ENCODE data around the gene ADAMTS12.
A peak's percentile ranks its signal among the peaks of the same experiment; 100 is the strongest.
"Not testable (repeated sequence)": the region's sequence is repeated elsewhere in the genome, so short reads cannot be mapped to it uniquely, and the experiment has no call there.

The ADAMTS12 gene

DNA sequence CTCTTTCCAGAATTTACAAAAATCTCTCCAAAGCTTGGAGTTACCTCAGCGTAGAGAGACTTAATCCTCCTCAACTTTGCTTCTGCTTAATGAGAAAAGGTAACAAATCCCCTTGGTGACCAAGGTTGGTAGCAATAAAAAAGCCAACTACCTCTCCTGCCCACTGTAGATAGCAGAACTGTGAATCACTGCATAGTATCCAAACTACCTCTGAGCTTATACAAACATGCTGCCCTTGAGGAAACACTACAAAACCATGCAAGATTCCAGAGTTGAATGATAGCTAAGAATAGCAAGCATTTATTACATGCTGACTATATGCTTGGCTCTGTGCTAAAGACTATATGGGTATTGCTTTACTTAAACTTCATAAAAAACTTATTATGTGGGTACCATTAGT, 2.8 kb upstream of the ADAMTS12 start:
- peak; percentile 79 for DNase-seq

DNA sequence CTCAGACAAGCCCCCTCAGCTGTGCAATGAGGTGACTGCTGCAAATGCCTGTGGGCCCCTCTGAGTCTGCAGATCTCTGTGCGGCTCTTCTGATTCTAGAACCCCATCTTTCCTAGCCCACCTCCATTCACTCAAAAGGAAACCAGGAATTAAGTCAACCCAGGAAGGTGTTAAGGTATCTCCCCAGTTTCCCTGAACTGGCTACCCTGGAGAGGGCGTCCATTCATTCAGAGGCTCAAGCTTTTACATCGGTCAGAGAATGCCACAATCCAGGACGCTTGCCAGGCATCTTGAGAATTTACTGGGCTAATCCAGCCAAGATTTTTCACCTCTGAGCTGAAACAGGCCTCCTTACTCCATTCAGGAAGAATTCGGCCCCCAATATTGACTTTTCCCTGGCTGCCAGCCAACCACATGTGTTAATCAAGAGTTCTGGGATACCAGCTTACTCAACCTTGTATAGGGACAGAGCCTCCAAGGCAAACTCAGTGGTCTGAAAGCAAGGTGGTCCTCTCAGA, 889 bp upstream of the ADAMTS12 start:
- DNase-seq: peak; percentile 47

DNA sequence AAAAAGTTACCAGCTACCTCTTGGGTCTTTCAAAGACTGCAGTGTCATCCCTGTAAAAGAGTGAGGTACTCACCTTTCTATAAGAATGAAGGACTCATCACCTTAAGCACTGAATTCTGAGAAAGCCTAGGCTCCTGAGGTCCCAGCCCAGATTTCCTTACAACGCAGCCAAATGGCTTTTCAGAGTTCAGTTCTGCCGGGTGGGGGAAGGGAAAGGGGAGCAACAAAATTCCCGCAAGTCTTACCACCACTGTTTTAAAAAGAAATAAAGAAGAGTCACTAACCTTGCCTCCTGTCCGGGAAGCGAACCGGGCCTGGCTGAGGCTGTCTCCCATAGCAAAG, 373 bp downstream of the ADAMTS12 start:
- DNase-seq: no peak

DNA sequence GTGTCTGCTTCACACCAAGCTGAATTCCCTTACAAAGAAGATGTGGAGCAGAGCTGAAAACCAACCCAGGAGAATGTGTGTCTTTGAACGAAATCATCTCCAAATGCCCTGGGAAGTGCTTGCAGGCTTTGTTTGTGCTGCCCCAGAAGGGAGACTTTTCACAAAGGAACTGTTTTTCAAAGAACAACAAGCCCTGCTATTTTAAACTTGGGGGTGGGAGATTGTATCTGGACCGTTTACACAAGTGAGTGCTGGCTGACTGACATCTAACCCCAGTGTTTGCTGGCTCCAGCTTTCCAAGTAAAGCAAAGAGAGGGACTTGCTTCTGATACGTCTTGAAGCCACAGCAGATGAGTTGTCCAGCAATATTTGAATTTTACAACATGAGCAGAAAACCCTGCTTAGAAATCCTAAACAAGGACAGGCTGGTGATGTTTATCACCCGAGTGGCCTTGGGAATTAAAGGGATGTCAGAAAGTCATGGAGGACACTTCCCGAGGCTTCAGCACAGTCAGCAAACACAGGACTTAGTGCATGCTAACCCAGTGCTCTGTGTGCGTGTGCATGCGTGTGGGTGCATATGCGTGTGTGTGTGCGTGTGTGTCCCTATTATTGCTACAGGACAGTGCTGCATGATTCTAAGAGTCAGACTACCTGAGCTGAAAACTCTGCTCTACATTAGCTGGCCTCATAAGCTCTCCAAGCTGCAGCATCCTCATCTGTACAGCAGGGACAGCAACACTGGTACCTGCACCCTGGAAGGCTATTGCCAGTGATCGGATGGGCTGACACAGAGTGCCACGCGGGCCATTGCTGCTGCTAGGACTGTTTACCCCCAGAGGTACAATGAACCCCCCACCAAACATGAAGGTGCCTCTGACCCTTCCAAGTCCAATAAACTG, 1.4 kb downstream of the ADAMTS12 start:
- DNase-seq: no peak

DNA sequence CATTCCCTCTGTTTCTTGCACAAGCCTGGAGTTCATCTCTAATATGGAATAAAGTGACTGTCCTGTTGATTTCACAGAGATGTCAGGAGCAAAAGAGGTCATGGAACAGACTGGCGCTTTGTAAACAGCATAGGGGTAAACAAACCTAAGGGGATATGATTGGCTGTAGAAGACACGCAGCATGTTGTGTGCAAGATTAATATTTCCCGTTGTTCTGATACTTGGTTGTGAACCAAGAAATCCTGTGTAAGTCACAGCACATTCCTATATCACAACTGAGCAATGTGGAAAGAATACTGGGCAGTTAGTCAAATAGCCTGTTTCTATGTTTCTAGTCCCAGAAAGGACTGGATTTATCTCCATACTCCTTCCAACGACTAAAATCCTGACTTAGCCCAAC, 3.2 kb downstream of the ADAMTS12 start:
- no peak for DNase-seq

DNA sequence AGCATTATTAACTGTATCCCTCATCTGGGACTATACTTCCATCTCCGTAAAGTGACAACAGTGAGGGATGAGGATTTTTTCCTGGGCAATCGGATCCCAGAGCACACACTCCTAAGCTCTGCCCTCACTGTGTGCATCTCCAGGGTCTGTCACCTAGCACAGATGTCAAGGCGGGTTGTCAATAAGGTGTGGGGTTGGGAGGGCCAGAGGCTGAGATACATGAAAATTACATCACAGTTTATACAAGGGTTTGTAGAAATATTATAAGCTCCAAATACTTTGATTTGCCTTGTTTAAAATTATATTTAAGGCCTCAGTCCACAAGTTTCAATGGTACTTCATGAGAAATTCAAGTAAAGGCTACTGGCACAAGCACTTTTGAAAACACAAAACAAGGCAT, 4.5 kb downstream of the ADAMTS12 start:
- no peak for DNase-seq

DNA sequence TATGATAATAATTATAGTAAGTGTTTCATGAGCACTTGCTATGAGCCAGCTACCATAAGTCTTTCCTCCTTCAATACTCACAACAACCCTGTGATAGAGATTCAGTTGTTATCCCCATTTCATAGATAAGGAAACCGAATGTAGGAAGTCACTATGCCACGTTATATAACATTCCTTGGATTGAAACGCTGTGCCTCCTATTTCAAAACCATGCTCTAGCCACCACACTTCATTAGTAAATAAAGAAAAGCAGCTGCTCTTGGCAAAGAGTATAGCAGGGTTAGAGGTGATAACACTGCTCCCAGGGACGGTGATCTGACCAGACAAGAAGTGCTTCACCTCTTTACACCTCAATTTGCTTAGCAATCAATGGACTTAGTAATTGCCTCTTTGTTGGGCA, 5.5 kb downstream of the ADAMTS12 start:
- DNase-seq: no peak

DNA sequence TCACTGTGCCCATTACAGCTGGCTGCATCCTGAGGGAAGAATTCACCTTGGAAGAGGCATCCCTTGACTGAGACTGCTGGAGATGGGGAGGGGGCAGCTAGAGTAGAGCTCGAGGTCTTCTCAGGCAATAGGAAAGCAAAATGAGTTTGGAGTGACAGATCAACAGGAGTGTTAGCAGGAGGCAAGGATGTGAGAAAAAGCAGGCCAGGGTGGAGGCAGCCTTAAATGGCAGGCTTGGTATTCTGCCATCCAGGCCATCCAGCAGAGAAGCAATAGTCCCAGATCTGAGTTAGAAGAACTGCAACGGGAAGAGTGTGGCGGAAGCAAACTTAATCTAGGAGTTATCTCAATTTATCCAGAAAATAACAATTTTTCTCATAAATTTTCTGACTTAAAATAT, 6.1 kb downstream of the ADAMTS12 start:
- DNase-seq: no peak

DNA sequence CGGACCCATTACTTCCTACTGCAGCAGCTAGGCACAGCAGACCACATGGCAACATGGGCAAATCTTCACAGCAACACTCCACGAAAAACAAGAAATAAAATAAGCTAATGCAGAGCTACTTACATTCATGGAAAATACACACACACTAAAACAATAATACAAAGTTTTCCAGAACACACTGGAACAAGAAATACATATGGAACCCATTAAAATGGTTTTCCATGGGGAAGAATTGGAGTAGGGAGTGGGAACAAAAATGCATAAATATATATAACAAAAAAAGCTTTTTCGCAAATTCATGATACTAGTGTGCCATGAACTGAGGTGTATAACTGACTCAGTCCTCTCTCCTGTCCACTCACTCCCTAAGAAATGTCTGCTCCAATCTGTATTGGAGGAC, 8.3 kb downstream of the ADAMTS12 start:
- DNase-seq: no peak

DNA sequence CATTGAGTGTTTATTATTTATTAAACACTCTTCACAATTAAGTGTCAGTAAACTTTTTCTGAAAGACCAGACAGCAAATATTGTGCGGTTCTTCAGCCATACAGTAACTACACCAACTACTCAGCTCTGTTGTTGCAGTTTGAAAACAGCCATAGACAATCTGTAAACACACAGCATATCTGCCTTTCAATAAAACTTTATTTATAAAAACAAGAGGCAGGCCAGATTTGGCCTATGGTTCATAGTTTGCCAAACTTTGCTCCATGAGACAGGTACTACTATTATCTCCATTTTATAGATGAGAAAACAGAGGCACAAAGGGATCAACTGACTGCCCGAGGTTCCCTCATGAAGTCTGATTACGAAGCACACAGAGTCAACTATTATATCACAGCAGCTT, 11.5 kb downstream of the ADAMTS12 start:
- no peak for DNase-seq

DNA sequence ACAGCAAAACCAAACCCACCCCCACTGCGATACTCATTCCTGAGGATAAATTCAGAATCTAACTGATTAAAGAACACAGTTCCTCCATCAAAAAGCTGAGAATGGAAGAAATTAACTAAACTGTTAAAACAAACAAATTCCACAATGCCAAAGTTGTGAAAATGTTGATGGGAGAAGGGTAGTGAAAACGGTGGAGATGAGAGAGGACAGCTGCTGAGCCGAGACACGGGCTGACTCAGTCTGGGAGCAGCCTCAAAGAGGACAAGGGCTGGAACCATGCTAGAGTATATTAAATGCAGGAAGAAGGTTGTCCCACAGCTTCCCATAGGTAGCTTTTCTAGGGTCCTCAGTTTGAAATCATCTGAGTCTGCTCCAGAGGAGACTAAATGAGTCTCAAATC, 14.3 kb downstream of the ADAMTS12 start:
- no peak for DNase-seq

DNA sequence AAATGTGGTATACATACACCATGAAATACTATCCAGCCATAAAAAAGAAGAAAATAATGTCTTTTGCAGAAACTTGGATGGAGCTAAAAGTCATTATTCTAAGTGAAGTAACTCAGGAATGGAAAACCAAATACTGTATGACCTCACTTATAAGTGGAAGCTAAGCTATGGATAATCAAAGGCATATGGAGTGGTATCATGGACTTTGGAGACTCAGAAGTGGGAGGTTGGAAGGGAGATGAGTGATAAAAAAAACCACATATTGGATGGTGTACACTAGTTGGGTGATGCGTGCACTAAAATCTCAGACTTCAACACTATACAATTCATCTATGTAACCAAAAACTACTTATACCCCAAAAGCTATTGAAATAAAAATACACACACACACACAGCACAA, 24.5 kb downstream of the ADAMTS12 start:
- DNase-seq: no peak

DNA sequence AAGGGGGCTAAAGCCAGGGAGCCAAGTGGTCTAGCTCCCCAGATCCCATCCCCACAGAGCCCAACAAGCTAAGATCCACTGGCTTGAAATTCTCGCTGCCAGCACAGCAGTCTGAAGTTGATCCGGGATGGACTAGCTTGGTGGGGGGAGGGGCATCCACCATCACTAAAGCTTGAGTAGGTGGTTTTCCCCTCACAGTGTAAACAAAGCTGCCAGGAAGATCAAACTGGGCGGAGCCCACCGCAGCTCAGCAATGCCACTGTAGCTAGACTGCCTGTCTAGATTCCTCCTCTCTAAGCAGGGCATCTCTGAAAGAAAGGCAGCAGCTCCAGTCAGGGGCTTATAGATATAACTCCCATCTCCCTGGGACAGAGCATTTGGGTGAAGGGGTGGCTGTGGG, 32.6 kb downstream of the ADAMTS12 start:
- not testable (repeated sequence) for DNase-seq

DNA sequence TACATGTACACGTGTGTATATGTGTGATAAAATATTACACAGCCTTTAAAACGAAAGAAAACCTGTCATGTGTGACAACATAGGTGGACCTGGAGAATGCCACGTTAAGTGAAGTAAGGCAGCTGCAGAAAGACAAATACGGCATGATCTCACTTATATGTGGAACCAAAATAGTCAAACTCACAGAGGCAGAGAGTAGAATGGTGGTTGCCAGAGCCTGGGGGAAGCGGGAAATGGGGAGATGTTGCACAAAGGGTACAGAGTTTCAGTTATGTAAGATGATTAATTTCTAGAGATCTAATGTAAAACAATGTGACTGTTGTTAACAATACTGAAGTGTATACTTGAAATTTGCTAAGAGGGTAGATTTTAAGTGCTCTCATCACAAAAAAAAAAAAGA, 34.8 kb downstream of the ADAMTS12 start:
- DNase-seq: no peak

DNA sequence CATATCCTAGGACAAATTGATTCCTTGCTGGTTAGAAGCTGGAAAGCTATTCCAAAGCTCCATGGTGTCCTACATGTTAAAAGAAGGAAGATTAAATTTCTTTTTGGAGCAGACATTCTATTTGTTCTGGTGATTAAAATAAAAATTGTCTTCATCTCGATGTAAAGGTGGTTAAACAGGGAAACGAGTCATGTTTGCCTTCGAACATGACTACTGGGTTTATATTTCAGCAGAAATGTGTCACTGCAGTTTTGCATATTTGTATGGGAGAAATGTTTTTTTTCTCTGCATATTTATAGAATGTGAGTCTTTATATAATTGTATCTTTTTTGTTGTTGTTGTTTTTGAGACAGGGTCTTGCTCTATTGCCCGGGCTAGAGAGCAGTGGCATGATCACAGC, 36.4 kb downstream of the ADAMTS12 start:
- no peak for DNase-seq

DNA sequence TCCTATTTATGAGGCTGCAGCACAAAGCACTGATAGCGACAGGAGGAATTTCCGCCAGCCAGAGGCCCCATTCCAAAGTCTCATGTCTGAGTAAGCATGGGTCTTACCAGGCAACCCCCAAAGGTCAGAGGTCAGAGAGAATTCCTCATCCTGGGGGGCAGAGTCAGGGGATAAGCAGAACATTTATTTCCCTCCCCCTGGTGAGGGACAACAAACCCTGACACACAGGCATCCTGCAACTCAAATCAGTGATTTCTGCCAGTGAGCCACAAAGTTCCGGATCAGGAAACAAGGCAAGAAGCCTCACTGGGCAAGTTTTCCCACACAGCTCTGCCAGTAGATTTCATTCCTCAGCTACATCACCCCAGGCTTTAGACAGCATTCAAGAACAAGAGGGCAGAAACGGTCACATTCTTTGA, 37.0 kb downstream of the ADAMTS12 start:
- DNase-seq: peak; percentile 93

DNA sequence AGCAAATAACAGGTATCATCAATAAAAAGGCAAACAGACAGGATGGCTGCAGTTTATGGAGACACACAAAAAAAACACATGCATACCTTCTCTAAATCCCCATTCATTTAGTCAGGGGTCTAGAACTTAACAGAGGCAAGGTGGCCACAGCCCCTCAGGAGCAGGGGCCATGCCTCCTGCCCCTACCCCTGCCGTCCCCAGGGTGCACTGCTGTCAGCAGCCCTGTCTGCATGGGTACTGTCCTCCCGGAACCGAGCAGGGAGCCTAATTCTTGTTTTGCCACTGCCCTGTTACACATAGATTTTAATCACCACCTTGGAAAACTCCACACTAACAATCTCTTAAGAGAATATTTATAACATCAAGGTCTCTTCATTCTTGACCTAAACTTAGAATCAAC, 39.0 kb downstream of the ADAMTS12 start:
- no peak for DNase-seq

DNA sequence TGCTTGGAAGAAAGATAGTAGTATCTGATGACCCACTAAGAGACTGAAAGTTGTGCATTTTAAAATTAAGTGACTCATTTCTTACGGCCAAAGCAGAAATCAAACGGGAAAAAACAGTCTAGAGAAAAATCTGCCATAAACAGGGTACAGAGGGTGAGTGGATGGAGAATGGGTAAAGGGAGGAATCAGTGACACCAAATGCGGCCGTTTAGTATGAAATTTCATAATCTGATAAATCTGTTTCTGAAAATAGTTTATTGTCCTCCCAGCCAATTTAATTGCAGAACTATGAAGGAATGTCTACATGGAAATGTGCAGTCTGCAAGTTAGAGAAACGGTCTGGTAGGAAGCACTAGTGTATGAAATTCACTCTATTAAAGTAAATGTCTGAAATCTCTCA, 39.5 kb downstream of the ADAMTS12 start:
- DNase-seq: peak; percentile 14

DNA sequence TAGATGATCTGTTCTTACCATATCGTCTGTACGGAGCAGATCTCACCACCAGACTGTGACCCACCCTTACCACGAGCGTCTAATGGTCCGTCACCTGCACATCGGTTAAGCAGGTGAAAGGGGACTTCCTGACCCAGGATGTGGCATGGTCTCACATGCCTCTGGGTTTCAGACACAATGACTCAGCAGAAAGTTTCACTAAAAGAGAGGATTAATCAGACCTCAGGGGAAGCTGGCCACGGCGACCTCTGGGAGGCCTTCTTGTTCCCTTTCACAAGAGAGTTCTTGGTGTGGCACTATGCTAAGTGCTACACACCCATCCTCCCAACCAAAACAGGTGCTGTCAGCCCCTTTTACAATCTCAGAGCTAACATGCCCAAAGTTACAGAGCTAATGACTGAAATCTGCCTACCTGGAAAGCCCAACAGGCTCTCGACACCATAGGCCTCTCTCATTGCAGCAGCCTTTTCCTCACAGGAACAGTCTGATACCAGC, 41.6 kb downstream of the ADAMTS12 start:
- DNase-seq: peak; percentile 27

DNA sequence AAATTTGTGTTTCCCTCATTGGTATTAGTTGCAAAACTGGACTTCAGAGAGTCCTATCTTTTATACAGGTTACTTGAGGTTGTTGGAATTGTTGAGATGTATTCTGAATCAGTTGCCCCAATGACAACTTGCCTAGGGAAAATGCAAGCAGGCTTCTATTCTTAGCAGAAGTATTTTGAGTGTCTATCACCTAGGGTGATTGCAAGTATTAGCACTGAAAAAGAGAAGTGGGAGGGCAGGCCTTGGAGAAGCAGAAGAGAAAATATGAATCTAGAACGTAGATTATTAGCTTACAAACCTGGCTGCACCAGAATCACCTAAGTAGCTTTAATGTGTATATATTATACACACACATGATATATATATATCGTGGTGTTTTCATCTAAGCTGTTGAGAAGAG, 43.2 kb downstream of the ADAMTS12 start:
- DNase-seq: no peak

DNA sequence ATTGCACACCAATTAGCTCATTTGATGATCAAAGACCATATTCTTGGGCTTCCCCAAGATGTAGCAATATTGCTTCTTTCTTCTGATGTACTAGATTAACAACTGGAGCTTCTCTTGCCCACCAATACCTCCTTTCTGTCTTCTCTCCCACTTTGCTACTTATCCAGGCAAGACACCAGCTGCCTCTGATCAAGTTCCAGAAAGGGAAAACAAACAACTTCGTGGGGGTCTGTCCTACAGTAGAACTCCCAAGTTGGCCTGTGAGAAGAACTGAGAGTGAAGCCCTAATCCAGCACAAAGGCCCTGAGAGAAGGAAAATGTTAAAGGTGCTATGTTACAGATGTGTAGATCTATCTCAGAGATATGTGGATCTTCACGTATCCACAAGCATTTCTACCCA, 44.9 kb downstream of the ADAMTS12 start:
- DNase-seq: no peak

DNA sequence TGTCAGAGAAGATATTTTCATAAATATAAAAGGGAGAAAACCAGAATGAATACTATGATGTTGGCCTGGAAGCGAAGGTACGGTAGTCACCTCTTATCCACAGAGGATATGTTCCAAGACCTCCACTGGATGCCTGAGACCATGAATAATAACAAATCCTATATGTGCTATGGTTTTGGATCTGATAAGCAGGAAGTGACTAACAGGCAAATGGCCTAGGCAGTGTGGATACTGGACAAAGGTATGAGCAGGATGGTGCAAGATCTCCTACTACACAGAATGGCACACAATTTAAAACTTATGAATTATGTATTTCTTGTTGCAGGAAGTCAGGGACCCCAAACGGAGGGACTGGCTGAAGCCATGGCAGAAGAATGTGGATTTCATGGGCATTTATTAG, 48.2 kb downstream of the ADAMTS12 start:
- DNase-seq: no peak

DNA sequence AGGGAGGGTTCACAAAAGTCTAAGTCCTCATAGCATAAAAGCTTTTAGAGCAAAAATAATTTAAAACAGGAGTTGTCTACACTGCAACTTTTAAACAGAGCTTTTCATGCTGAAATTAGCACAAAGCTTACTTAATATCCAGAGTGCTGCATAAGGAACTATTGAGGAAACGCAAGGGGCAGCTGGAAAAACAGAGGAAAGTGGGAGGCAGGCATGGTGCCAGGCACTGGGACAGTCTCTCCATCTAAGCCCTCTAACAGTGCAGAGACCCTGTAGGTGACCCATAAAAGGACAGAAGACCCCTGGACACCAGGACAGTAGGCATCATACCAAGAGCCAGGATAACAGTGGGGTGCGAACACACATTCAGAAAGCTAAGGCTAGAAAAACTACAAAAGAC, 49.3 kb downstream of the ADAMTS12 start:
- DNase-seq: no peak

DNA sequence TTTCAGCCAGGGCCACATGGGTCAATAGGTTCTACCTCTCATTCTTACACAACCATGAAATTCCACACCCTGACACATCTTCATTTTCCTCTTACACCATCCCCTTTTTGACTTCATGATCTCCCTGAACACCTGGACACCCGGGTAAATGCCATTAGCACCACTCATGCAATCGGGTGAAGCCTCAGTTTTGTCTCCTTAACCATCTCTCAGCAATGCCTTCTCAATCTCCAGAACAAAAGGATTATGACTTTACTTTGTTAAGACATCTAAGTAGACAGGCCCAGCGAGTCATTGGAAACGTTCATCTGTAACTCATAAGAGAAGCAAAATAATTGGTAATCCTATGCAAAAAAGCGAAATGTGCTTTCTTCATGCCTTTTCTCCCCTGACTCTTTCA, 49.9 kb downstream of the ADAMTS12 start:
- no peak for DNase-seq

Data from kidney glomerular epithelial cell (primary cell).